ENCODE measurements around the gene COQ9.

DNA sequence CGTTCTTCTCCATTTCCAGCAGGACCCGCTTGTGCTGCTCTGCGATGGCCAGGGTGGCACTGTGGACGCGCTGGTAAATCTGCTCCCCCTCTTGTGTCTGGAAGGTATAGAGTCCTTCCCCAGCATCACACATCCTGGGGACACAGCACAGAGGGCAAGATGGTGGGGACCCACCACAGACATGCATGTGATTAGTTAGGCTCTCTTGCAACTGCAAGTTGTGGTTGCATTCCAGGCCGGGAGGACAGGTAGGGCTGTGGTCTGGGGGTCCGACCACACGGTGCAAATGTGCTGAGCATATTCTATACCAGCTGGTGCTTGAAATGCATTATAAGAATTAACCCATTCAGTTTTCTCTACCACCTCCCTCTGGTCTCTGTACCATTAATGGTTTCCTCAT lies 26.6 kb downstream of the COQ9 start:
- no peak for TF ChIP-seq EZH2 (IDR thresholded peaks at IDR 0.05; ENCODE audit: low read length, unreplicated experiment)
- TF ChIP-seq, protein P1, sequence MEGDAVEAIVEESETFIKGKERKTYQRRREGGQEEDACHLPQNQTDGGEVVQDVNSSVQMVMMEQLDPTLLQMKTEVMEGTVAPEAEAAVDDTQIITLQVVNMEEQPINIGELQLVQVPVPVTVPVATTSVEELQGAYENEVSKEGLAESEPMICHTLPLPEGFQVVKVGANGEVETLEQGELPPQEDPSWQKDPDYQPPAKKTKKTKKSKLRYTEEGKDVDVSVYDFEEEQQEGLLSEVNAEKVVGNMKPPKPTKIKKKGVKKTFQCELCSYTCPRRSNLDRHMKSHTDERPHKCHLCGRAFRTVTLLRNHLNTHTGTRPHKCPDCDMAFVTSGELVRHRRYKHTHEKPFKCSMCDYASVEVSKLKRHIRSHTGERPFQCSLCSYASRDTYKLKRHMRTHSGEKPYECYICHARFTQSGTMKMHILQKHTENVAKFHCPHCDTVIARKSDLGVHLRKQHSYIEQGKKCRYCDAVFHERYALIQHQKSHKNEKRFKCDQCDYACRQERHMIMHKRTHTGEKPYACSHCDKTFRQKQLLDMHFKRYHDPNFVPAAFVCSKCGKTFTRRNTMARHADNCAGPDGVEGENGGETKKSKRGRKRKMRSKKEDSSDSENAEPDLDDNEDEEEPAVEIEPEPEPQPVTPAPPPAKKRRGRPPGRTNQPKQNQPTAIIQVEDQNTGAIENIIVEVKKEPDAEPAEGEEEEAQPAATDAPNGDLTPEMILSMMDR (conservative IDR thresholded peaks at IDR 0.05; ENCODE audit: low read depth, low read length) = no peak
